ENCODE data around the gene GCLM.

- TF ChIP-seq CTCF (IDR thresholded peaks at IDR 0.05) (0 out of 2 replicates have a peak, but pooled peaks have one; percentile 8), REST (IDR thresholded peaks at IDR 0.05; ENCODE audit: insufficient read depth in 1 of 2, low read depth in 2 of 2, low read length in 1 of 2) (no peak), POLR2AphosphoS5 (IDR thresholded peaks at IDR 0.05; ENCODE audit: low read depth, low read length) (peak; percentile 78), SIN3A (IDR thresholded peaks at IDR 0.05; ENCODE audit: borderline replicate concordance, insufficient read depth, low read depth, low read length) (0 out of 2 replicates have a peak, but pooled peaks have one; percentile 13), TCF7L2 (IDR thresholded peaks at IDR 0.05; ENCODE audit: low read depth, low read length) (no peak; the same call in 1 of the 2 replicates)
These were observed 62.0 kb downstream of the GCLM start for GRCh38 chr1:93846992-93847810.
